ENCODE data around the gene TMEM272. TPM values are rescaled to one million over a fixed set of nuclear protein-coding genes. Genes with fewer than 3 reads are reported as not detected.

Gene TMEM272
- total RNA-seq (2014; rRNA removed; shearing (Covaris generic)), result not detected in 2 replicates
- polyA plus RNA-seq (2014; cell fraction: nucleus; rRNA removed), result 0.14 TPM in 1 of 2 replicates, not detected in the other

GRCh38 chr13:51844862-51845573 is at the start of gene TMEM272:
TMEM272 (minus strand) TSS chr13:51845177; CDS start chr13:51838530, 6,647 bp downstream.
- peak; percentile 38 for DNase-seq (ENCODE audit: extremely low read depth, low read depth)

GRCh38 chr13:51894239-51894638 is 49.3 kb upstream of the TMEM272 start:
- DNase-seq (ENCODE audit: extremely low read depth, low read depth), result no peak

DNA sequence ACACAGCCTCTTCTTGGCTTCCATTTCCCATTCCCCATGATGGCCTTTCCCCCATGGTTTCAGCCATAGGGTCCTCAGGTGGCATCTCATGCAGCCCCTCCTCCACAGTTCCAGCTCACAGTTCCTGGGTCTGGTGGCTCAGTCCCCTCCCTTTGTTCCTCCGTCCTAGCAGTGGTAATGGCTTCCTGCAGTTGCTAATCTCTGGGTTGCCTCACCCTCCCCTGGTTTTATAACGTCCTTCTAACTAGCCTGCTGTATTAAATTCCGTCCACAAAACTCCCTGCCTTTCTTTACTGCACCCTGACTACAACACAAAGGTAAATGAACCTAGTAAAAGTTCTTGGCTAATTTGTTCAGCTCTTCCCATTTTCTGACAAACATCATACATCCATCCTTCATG is 47.7 kb upstream of the TMEM272 start:
- no peak for DNase-seq (ENCODE audit: extremely low read depth, low read depth)

DNA sequence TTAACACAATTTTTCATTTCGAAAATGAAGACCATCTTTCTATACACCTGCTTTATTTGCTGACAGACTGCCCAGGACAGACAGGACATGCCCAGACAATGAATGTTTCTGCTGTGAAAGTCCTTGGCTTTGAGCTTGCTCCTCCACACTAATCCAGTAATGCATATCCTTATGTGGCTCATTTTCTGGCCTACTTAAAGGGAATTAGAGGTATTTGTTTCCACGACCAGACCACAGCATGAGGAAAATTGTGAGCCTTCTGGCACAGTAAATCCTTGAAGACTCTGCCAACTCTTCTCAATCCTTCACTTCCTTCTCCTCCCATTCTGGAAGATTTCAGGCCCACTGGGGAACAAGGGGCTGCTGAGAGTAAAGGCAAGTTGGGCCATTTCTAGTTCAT is 42.5 kb upstream of the TMEM272 start:
- no peak for DNase-seq (ENCODE audit: extremely low read depth, low read depth)

DNA sequence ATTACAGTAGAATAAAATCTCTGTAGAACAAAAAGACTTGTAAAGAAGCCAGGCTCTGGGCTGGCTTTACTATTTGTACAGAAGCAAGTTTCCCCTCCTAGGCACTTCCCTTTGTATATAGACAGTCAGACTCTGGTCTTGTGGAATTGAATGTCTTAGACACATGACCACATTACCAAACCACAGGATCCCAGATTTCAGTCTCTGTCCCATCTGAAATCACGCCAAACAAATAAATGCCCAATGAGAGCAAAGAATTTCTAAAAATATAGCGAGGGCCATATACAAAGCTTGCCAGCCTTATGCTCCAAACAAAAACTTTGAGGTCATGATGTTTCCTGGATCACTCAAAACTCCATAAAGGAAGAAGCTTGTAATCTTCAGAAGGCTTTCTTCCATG is 40.7 kb upstream of the TMEM272 start:
- no peak for DNase-seq (ENCODE audit: extremely low read depth, low read depth)

DNA sequence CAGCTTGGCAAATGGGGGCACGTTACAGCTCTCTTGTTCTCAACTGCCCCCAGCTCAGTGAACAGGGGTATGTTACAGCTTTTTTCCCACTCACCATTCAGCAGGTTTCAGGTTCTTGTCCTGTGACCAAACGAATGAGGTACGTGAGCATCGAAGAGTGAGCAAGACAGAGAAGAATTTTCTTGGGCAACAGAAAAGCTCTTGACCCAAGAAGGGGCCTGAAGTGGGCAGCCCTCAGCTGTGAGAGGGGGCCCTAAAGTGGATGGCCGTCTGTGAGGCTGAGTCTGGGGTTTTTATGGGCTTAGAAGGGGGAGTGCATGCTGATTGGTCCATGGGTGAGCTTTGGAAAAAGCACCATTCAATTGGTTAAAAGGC is 38.2 kb upstream of the TMEM272 start:
- DNase-seq (ENCODE audit: extremely low read depth, low read depth), result no peak

GRCh38 chr13:51882570-51883225 is 37.7 kb upstream of the TMEM272 start:
- DNase-seq (ENCODE audit: extremely low read depth, low read depth), result no peak

DNA sequence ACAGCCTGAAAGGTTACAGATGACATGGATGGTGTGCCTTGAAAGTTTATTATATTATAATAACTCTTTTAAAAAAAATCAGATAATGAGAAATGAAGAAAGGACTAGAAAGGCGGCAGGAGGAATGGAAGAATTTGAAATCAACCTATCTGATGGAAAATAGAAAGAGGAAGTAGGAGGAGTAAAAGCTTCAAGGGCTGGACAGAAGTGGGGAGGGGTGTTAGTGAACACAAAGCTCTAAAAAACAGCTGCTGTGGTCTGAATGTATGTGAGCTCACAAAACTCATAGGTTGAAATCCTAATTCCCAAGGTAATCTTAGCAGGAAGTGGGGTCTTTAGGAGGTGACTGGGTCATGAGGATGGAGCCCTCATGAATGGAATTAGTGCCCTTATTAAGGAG is 36.3 kb upstream of the TMEM272 start:
- DNase-seq (ENCODE audit: extremely low read depth, low read depth), result no peak

DNA sequence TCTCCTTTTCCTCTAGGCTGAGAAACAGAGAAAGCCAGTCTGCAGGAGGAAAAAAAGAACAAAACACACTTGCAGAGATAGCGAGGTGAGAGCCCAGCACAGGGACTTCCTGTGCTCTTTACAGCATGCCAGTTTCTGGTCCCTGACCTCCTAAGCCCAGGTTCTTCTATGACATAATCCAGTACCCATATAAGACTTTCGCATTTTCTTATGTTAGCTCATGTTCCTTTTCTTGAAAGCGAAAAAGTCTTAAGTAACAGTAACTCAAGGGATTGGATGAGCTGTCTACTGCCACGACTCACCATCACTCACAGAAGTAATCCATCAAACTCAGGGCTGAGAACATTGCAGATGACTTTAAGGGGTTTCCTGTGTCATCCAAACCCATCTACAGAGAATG is 34.2 kb upstream of the TMEM272 start:
- no peak for DNase-seq (ENCODE audit: extremely low read depth, low read depth)

DNA sequence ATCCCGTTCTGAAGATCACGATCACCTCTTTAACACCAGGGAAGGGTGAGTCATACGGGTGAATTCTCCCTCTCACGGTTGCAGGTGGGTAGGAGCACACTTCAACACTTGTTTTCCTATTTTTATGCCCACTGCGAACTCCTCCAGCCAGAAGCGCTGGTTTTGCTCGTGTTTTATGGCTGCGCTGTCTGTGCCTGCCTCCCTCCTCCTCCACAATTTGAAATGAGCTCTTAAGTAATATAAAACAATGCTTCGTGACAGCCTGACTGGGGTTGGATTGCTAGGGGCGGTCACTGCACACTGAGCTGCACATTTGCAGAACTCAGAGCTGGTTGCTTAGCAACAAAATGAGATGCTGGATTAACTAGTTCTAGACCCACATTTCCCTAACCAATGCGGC is 29.7 kb upstream of the TMEM272 start:
- DNase-seq (ENCODE audit: extremely low read depth, low read depth), result no peak

- DNase-seq (ENCODE audit: extremely low read depth, low read depth), result no peak
Measured at GRCh38 chr13:51873837-51874236, 28.9 kb upstream of the TMEM272 start.

DNA sequence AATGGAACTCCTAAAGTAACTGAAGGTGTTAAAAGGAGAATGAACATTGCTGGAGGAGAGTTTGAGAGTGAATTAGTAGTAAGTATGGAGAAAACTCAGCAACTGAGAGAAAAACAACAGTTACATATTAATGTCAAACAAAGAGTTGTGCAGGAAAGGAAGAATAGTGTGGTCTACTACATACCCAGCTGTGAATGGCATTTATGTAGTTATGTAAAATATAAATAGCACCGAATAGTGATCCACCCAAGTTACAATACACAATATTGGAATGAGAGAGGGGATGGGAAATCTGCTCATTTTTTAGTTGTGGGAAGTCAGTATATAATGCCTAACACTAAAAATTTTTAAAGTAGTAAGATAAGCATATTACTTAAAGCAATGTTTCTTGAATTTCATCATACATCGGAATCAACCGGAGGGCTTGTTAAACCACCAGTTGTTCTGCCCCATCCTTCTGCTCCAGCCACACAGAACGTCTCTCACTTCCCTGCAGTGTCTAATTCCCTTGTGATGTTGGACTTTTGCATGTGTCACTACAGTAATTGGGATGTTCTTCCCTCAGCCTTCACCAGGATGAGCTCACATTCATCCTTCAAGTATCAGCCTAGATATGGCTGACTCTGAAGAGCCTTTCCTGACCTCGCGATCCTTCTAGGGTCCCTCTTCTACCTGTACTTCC is 28.3 kb upstream of the TMEM272 start:
- no peak for DNase-seq (ENCODE audit: extremely low read depth, low read depth)

DNA sequence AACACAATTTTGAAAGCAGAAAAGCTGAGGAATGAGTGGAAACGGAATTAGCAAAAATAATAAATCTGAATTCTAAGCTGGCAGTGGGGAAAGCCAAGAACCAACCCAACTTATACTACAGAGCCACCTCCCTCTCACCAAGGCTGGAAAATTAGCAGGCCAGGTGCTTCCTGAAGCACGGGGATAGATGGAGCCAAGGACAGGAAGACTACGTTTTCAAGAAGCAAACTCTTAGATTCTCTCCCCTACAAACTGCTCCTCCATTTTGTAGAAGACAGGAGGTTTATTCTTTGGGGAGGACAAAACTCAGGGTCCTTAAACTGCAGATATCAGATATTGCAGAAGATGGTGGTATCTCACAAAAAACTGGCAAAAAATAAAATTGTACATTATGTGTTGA is 25.6 kb upstream of the TMEM272 start:
- DNase-seq (ENCODE audit: extremely low read depth, low read depth), result no peak

DNA sequence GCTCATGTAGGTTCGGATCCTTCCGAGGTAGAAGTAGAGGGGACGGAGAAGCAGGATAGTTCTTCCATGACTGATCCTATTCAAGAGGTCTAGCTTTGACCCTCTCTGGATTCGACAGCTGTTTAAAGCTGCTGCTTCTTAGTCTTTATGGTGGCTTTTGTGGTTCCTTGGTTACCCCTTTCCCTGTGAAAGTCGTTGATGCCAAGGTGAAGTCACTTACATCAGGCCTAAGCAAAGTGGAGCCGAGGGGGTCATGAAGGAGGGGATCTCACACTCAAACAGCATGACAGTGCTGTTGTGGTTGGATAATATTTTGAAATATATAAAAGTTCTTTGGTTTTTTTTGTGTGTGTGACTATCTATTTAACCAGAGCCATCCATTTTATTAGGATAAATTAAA is 24.9 kb upstream of the TMEM272 start:
- no peak for DNase-seq (ENCODE audit: extremely low read depth, low read depth)

DNA sequence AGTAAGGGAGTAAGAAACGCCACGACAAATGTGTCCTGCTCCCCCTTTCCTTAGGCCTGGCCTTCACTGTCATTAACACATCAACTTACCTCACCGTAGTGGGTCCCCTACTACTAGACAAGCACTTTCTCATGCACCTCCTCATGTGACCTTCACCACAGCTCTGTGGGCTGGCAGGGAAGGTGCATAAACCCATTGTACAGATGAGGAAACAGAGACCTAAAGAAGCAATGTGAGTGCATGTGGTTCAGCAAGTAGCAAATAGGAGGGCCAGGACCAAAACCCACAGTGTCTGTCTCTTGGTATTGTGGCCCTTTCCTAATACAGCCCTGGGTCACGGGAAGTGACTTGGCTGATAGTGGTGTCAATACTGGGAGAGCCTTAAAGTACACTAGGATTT is 22.1 kb upstream of the TMEM272 start:
- DNase-seq (ENCODE audit: extremely low read depth, low read depth), result no peak

DNA sequence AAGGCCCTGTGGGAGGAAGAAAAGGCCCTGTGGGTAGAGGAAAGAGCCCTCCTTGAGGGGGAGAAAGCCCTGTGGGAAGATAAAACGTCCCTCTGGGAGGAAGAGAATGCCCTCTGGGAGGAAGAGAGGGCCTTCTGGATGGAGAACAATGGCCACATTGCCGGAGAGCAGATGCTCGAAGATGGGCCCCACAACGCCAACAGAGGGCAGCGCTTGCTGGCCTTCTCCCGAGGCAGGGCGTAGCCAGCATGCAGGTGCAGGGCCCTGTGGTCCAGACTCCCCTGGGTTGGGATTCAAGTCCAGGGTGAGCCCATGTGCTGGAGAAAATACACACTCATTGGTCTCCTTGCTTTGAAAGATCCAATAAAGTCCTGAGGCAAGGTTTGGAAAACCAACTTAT is 20.9 kb upstream of the TMEM272 start:
- DNase-seq (ENCODE audit: extremely low read depth, low read depth), result no peak

DNA sequence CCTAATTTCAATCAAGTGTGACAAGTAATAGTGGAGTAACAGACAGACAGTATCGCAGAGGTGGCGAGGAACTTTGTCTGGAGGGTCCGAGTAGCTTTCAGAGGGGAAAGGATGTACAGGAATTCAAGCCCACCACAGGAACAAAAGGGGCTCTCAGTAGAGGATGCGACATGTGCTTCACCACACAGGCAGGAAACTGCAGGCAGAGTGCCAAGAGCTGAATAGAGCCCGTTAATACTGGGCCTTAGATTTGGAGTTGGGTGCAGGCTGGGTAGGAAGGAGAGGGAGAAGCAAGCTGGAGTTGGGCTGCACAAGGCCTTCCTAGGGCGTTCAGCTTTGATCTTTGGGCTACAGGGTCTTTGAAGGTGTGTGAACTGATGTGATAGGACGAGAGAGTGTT is 18.0 kb upstream of the TMEM272 start:
- DNase-seq (ENCODE audit: extremely low read depth, low read depth), result no peak

DNA sequence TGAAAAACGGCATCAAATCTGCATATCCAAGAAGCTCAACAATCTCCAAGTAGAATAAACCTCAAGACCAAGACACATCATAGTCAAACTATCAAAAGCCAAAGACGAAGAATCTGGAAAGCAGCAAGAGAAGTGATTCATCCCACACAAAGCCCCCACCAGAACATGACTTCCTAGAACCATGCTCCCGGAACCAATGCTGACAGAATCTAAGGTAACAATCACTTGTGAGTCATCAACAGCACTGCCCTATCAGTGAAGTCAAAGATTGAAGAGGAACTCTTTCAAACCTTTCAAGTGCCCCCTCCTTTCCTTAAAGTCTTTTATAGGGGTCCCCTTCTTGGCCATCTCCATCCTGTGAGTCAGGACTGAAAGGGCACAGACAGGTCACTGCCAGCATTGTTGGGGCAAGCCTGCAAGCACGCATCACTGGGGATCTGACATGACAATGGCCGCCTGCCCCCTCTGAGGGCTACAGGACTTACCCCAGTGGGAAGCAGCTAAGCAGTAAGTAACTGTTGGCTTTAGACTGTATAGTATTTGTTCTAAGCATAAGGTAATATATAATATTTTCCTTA is 16.8 kb upstream of the TMEM272 start, which contains the start of gene CCDC70:
Gene CCDC70 (plus strand): TSS at position 247 of the 578 bp plus-strand sequence. CDS start 3,443 bp downstream, outside the sequence.
- DNase-seq (ENCODE audit: extremely low read depth, low read depth), result no peak

GRCh38 chr13:51858433-51859247 is 13.7 kb upstream of the TMEM272 start:
- DNase-seq (ENCODE audit: extremely low read depth, low read depth), result no peak

- no peak for DNase-seq (ENCODE audit: extremely low read depth, low read depth)
Measured at GRCh38 chr13:51856998-51857397, 12.0 kb upstream of the TMEM272 start.

Data from NCI-H460 (cell line).